K562 (cell line): Measurements from ENCODE around the gene CCDC88C. TPM values are rescaled to one million over a fixed set of nuclear protein-coding genes. Genes with fewer than 3 reads are reported as not detected.

ENCODE experiments used
- ATAC-seq: fragments of 200-7000 bp; cut with Tn5 transposase; 3 replicates; pipeline ENCODE4 v1.9.1; 2020; ENCODE audit warnings: moderate library complexity
- BruUV-seq: library from RNA; stranded (reverse); fragments of 400-500 nt; replicated peaks from 2 replicates; lab custom pipeline; 2021; lab: Mats Ljungman, UMichigan
- CTCF ChIA-PET: fragments of 300-600 bp; formaldehyde crosslinking; extraction: SDS; loops from one replicate; lab custom pipeline; 2021; ENCODE audit warnings: low intra/inter-chr PET ratio; lab: Yijun Ruan, JAX
- POLR2A ChIA-PET: fragments of 300-600, 350-650 bp; sonication (Branson Sonifier 250); formaldehyde crosslinking; extraction: SDS; loops from one replicate; lab custom pipeline; 2021; ENCODE audit warnings: antibody characterized with exemption, inconsistent platforms; lab: Yijun Ruan, JAX
- DNase-seq, 4 experiments: peaks; one replicate each; pipeline versions ENCODE4 v3.0.0 to v3.0.0-alpha.2; 2011 to 2018; ENCODE audit warnings: low spot score in 3 of 4, mixed read lengths in 3 of 4; ENCODE audit errors: extremely low read depth in 1 of 4
- FAIRE-seq: peaks from 2 replicates; lab custom pipeline; 2011; peaks lifted over from hg19 to GRCh38; lab: Jason Lieb, UNC
- H2AFZ ChIP-seq: 2 replicates; pipeline ENCODE4 v1.6.0; 2011; ENCODE audit warnings: low read depth, low read length, control low read depth, inconsistent platforms
- H3K27ac ChIP-seq: fragments of 200-600 bp; 3 replicates; pipeline ENCODE4 v1.8.0; 2011; ENCODE audit warnings: low read depth, mild to moderate bottlenecking, control low read depth, inconsistent platforms, low read length, moderate library complexity, mixed read lengths; ENCODE audit errors: extremely low read depth
- H3K27me3 ChIP-seq, 2 experiments: fragments of 300-600 bp in 1 of 2; 2 replicates in 1 of 2; 3 replicates in 1 of 2; pipeline versions ENCODE4 v1.6.0 to v1.8.0; 2011; ENCODE audit warnings: inconsistent platforms in 2 of 2, low read length in 2 of 2, mild to moderate bottlenecking in 1 of 2, mixed read lengths in 1 of 2, moderate library complexity in 1 of 2; ENCODE audit not compliant: control insufficient read depth in 2 of 2, insufficient read depth in 2 of 2
- H3K36me3 ChIP-seq: fragments of 300-600 bp; 3 replicates; pipeline ENCODE4 v1.8.0; 2011; ENCODE audit warnings: mild to moderate bottlenecking, low read length, inconsistent platforms; ENCODE audit not compliant: control insufficient read depth, insufficient read depth
- H3K4me1 ChIP-seq, 2 experiments: fragments of 200-600 bp in 1 of 2; replicated peaks in 1 of 2; 2 replicates in 1 of 2; 3 replicates in 1 of 2; pipeline versions ENCODE4 v1.5.1 to v1.8.0; 2011; ENCODE audit warnings: inconsistent platforms in 2 of 2, low read length in 2 of 2, mild to moderate bottlenecking in 1 of 2, mixed read lengths in 1 of 2, moderate library complexity in 1 of 2; ENCODE audit not compliant: control insufficient read depth in 2 of 2, insufficient read depth in 2 of 2
- H3K4me2 ChIP-seq: 2 replicates; pipeline ENCODE4 v1.6.1; 2011; ENCODE audit warnings: low read length, control low read depth, inconsistent platforms, mixed read lengths; ENCODE audit not compliant: insufficient read depth
- H3K4me3 ChIP-seq: fragments of 200-600 bp; sonication (generic), shearing (Covaris generic); 2 replicates; pipeline ENCODE4 v1.5.1; 2016; ENCODE audit warnings: control low read depth, inconsistent platforms
- H3K79me2 ChIP-seq: fragments of 200-600 bp; 3 replicates; pipeline ENCODE4 v1.8.0; 2011; ENCODE audit warnings: low read length, inconsistent platforms; ENCODE audit not compliant: control insufficient read depth, insufficient read depth
- H3K9ac ChIP-seq, 2 experiments: 2 replicates each; pipeline versions ENCODE4 v1.6.0 to v1.6.1; 2011; ENCODE audit warnings: low read depth in 2 of 2, low read length in 2 of 2, control low read depth in 1 of 2, inconsistent platforms in 1 of 2, mild to moderate bottlenecking in 1 of 2, mixed read lengths in 1 of 2; ENCODE audit not compliant: insufficient read depth in 1 of 2
- H3K9me1 ChIP-seq: one replicate; pipeline ENCODE4 v1.6.0; 2011; ENCODE audit warnings: inconsistent platforms, mild to moderate bottlenecking, low read length, moderate library complexity; ENCODE audit not compliant: control insufficient read depth, insufficient read depth
- H3K9me3 ChIP-seq: replicated peaks from 2 replicates; pipeline ENCODE4 v1.5.1; 2011; ENCODE audit warnings: low read depth, low read length, inconsistent platforms; ENCODE audit not compliant: control insufficient read depth, insufficient read depth
- H4K20me1 ChIP-seq: replicated peaks from 2 replicates; pipeline ENCODE4 v1.6.1; 2011; ENCODE audit warnings: low read length, inconsistent platforms, mixed read lengths; ENCODE audit not compliant: control insufficient read depth, insufficient read depth
- ZNF609 ChIP-seq: sonication (generic); formaldehyde crosslinking; IDR thresholded peaks from 2 replicates; pipeline ENCODE4 v1.8.1; 2023; ENCODE audit warnings: missing genetic modification reagents, mild to moderate bottlenecking, borderline replicate concordance
- WGBS: fragments of 100-300 bp; shearing (Covaris generic); methylation state at CpG from one replicate; pipeline ENCODE4 v1.1.6; 2016; ENCODE audit warnings: low coverage, mixed read lengths; ENCODE audit not compliant: insufficient coverage; ENCODE audit errors: missing lambda C conversion rate; 5-methylcytosine and 5-hydroxymethylcytosine counted together
- in situ Hi-C: fragments of 300-500 bp; cut with MboI; formaldehyde crosslinking; loops from 4 replicates; pipeline ENCODE4 v1.15.0; 2018; ENCODE audit warnings: inconsistent platforms, mixed read lengths
- intact Hi-C: fragments of 100-400 bp; cut with micrococcal nuclease; formaldehyde crosslinking; loops from 2 replicates; pipeline ENCODE4 v1.14.2; 2022
- polyA plus RNA-seq, 8 experiments: library from polyadenylated mRNA; depleted of rRNA in 4 of 8; stranded (reverse) in 5 of 8; unstranded in 3 of 8; fragments of >200 nt; fragmentation: Nextera tagmentation in 2 of 8; fragmentation: Illumina TruSeq in 1 of 8; extraction: Ambion mirVana in 2 of 8; extraction: Trizol in 1 of 8; gene quantifications; 2 replicates each; pipeline versions ENCODE4 v1.2.1 to v1.2.3, GENCODE V29; 2011 to 2014; ENCODE audit warnings: inconsistent platforms in 1 of 8, missing spikeins in 1 of 8
- total RNA-seq, 7 experiments: library from RNA; depleted of rRNA in 6 of 7; stranded (reverse); fragments of >200 nt in 6 of 7; fragmentation: Illumina TruSeq in 2 of 7; extraction: Trizol in 2 of 7; gene quantifications; 2 replicates each; pipeline versions ENCODE4 v1.2.1 to v1.2.3, GENCODE V29; 2011 to 2021; ENCODE audit warnings: low replicate concordance in 1 of 7

CCDC88C gene
- total and polyA plus RNA-seq, 9 of the 15 experiments (the other 6 are each of a cell fraction or from before 2014, with no cell fraction given), result 0.62 to 22.5 (median 10.7) TPM

GRCh38 chr14:91339076-91339475 is 78.5 kb downstream of the CCDC88C start:
- peaks cover 33% of the 10 kb centered on the region; the same call in 1 of the 3 replicates for H3K36me3 ChIP-seq
- in situ Hi-C loops, result no loop called here
- POLR2A ChIA-PET, result no interaction called here

More at GRCh38 chr14:91339076-91339475, 78.5 kb downstream of the CCDC88C start:
- H3K79me2 ChIP-seq, result no peaks in the 10 kb centered on the region
- FAIRE-seq, result no peak
- H4K20me1 ChIP-seq, result no peaks in the 10 kb centered on the region
- no peak overlapping the region for H3K27ac ChIP-seq
- ATAC-seq, result no peak
- peaks cover 0 to 4% of the 10 kb centered on the region in 2 experiments; a peak in 2 of 5 replicates for H3K4me1 ChIP-seq
- H3K9me3 ChIP-seq, result no peaks in the 10 kb centered on the region
- intact Hi-C loops, result no loop called here
- H3K9me1 ChIP-seq, result peaks cover 3% of the 10 kb centered on the region
- DNase-seq, result no peak
- TF ChIP-seq ZNF609 (CRISPR knock-in tag), result no peak
- H3K4me2 ChIP-seq, result no peak overlapping the region
- no TSS peak for BruUV-seq
- CTCF ChIA-PET, result no interaction called here
- H3K9ac ChIP-seq, result no peak overlapping the region
- 98% methylated on average over 8 of the region's 17 CpGs for WGBS
- H2AFZ ChIP-seq, result no peak overlapping the region
- no peaks in the 10 kb centered on the region for H3K27me3 ChIP-seq
- H3K4me3 ChIP-seq, result no peak overlapping the region
